Fibroblast of villous mesenchyme (primary cell): Measurements from ENCODE around the gene CPA4. TPM values are rescaled to one million over a fixed set of nuclear protein-coding genes. Genes with fewer than 3 reads are reported as not detected.
A peak's percentile ranks its signal among the peaks of the same experiment; 100 is the strongest.

Experiments
- DNase-seq: peaks from one replicate; pipeline ENCODE4 v3.0.0-alpha.2; 2010; ENCODE audit warnings: low read depth
- H3K4me3 ChIP-seq: 2 replicates; pipeline ENCODE4 v1.5.1; 2011; ENCODE audit warnings: low read depth, mild to moderate bottlenecking, low read length
- CTCF ChIP-seq: IDR thresholded peaks from 2 replicates; pipeline ENCODE4 v1.5.1; 2012; ENCODE audit warnings: low read depth, mild to moderate bottlenecking, low read length; ENCODE audit not compliant: insufficient read depth
- total RNA-seq: library from RNA; depleted of rRNA; stranded (reverse); fragments of >200 nt; gene quantifications from 2 replicates; pipeline ENCODE4 v1.2.3, GENCODE V29; 2012

The CPA4 gene
- total RNA-seq, 1 donor = 90.2 TPM

GRCh38 chr7:130351791-130352090, 58.8 kb downstream of the CPA4 start:
- no peak overlapping the region for H3K4me3 ChIP-seq
- TF ChIP-seq CTCF = no peak
- DNase-seq = no peak

DNA sequence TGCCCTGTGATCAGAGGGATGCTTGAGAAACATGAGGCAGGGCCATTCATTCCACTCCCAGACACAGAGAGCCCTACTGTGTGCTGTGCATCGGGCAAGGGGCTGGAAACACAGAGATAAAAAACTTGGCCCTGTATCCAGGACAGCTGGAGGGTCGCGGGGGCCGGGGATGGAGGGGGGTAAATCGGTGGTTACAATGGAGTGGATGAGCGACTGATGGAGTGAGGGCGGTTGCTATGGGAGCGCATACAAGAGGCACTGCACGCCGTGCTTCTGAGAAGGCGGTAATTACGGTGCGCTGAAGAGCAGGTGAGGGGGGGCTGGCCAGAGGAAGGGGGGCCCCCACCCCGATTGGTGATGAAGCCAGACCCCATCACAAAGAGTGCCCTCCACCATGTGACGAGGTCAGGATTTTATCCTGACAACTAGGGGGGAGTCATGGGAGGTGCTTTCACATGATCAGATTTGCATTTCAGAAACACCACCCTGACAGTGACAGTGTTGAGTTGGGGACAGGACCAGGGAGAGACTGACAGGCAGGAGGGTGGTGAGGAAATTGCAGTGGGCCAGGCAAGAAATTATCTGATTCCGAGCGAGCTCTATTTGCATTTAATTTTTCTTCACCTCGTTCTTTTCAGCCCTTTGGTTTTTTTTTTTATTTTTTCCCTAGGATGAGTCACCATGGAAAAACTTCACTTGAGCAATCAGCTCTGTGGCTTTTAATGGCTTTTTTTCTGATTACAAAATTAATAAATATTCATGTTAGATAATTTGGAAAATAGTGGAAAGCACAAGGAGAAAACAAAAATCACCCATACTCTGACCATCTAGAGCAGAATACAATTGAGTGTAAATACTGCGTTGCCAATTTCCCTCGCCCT, 59.5 kb downstream of the CPA4 start:
- H3K4me3 ChIP-seq = no peak overlapping the region
- peak; percentile 88 for DNase-seq
- TF ChIP-seq CTCF = no peak

DNA sequence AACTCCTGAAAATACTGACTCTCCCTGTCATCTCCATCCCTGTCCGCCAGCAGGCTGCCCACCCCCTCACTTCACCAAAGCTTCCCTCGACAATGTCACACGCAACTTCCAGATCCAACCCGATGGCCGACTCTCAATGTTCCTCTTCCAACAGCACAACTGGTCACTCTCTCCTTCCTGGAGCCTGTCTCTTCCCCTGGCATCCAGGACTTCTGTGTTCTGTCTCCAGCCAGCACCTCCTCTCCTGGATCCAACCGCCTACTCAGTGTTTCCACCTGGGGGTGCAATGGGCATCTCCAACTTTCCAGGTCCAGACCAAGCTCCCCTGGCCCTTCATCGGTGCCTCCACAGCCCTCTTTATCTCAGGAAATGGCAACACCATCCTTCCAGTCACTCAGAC, 60.2 kb downstream of the CPA4 start:
- no peak overlapping the region for H3K4me3 ChIP-seq
- DNase-seq = no peak
- TF ChIP-seq CTCF = no peak

DNA sequence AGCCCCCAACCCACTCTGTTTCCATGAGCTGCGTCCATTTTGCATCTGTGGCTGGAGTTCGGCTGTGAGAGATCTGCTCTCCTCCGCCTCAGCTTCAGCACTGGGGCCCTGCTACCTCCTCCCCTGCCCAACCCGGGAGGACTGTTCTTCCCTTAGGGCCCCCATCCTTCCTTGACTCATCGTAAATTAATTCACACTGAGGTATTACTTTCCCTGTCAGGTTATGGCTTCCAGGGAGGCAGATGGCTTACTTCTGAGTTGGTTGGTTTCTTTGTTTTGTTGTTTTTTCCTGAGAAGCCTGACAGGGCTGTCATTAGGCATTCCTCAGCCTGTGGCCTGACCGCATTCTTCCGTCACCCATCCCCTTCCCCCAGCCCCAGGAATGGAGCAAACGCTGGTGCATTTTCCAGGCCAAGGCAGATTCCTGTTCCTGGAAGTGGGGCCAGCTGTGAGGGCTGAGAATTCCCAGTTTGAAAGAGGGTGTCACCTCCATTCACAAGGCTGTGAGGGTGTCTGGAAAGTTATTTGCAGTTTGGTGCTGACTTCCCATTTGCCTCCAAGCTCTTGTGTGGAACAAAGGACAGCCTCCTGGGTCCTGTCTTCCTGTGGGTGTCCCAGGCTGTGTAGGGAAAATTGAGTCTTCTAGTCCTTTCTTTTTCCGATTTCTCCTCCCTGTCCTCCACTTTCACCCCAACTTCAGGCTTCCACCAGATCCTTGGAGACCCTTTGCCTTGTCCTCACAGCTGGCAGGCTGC, 63.3 kb downstream of the CPA4 start:
- no peak for TF ChIP-seq CTCF
- H3K4me3 ChIP-seq = no peak overlapping the region
- peak; percentile 98 for DNase-seq

- no peak overlapping the region for H3K4me3 ChIP-seq
- TF ChIP-seq CTCF = no peak
- DNase-seq = peak; percentile 90
Observed at GRCh38 chr7:130356876-130357611, 64.1 kb downstream of the CPA4 start.

- H3K4me3 ChIP-seq = no peak overlapping the region
- DNase-seq = no peak
- TF ChIP-seq CTCF = no peak
Observed at GRCh38 chr7:130358471-130358870, 65.5 kb downstream of the CPA4 start.
